Osteocyte (in vitro differentiated cells): Measurements from ENCODE around the gene ADCY2. TPM values are rescaled to one million over a fixed set of nuclear protein-coding genes. Genes with fewer than 3 reads are reported as not detected.

Experiments used
- DNase-seq: peaks from one replicate; pipeline ENCODE4 v3.0.0; 2021; ENCODE audit warnings: mixed read lengths; ENCODE audit not compliant: unreplicated experiment; ENCODE audit errors: extremely low spot score
- H3K27ac Mint-ChIP-seq: one replicate; pipeline ENCODE4 v1.8.0; 2021; ENCODE audit warnings: mild to moderate bottlenecking, mixed read lengths; ENCODE audit not compliant: unreplicated experiment
- H3K27me3 Mint-ChIP-seq: one replicate; pipeline ENCODE4 v1.8.0; 2021; ENCODE audit warnings: mixed read lengths; ENCODE audit not compliant: unreplicated experiment
- H3K36me3 Mint-ChIP-seq: one replicate; pipeline ENCODE4 v1.8.0; 2021; ENCODE audit warnings: mixed read lengths; ENCODE audit not compliant: unreplicated experiment
- H3K4me1 Mint-ChIP-seq: one replicate; pipeline ENCODE4 v1.8.0; 2021; ENCODE audit warnings: mixed read lengths; ENCODE audit not compliant: unreplicated experiment
- H3K4me3 Mint-ChIP-seq: one replicate; pipeline ENCODE4 v1.8.0; 2021; ENCODE audit warnings: mild to moderate bottlenecking, moderate library complexity, mixed read lengths; ENCODE audit not compliant: unreplicated experiment
- H3K9me3 Mint-ChIP-seq: one replicate; pipeline ENCODE4 v1.8.0; 2021; ENCODE audit warnings: mixed read lengths; ENCODE audit not compliant: unreplicated experiment
- CTCF ChIP-seq: fragments of 200-600 bp; sonication (generic); IDR thresholded peaks from 2 replicates; pipeline ENCODE4 v1.5.0; 2021; ENCODE audit warnings: antibody characterized with exemption, mild to moderate bottlenecking, moderate library complexity
- total RNA-seq: library from RNA; stranded (reverse); gene quantifications from 2 replicates; pipeline ENCODE4 v1.2.1, GENCODE V29; 2021

Gene ADCY2
- total RNA-seq, 1 donor from 2014 or later = not detected

DNA sequence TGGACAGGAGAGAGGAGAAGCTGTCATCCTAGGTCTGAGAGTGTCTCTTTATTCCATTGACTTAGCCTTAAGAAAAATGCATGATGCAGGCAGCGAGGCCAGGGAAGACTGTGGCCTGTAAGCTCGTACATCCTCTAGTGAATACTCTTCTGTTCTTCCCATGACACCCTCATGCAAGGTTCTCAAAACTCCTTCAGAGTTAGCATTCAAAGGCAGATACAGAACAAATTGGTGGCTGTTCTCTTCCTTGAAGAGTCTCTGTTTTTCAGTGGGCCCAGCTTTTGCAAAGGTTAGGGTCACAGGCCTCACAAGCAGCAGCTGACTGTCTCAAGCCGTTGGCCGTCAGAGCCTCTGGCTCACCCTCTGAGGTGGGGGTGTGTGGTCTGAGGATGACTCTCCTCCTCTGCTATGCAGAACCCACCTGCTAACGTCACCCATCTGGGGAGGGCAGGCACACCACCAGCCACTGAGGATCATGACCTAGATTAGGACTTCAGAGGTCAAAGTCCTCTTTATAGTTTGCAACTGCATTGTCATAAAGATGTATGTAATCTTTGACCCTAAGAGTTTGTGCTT is 15.1 kb downstream of the ADCY2 start:
- no peak for DNase-seq
- peaks cover 10% of the 10 kb centered on the region for H3K9me3 Mint-ChIP-seq
- H3K4me1 Mint-ChIP-seq = no peaks in the 10 kb centered on the region
- H3K36me3 Mint-ChIP-seq = no peaks in the 10 kb centered on the region
- H3K4me3 Mint-ChIP-seq = no peak overlapping the region
- no peaks in the 10 kb centered on the region for H3K27me3 Mint-ChIP-seq
- no peak overlapping the region for H3K27ac Mint-ChIP-seq
- no peak for TF ChIP-seq CTCF

- no peak for TF ChIP-seq CTCF
- no peaks in the 10 kb centered on the region for H3K36me3 Mint-ChIP-seq
- no peak for DNase-seq
- no peak overlapping the region for H3K4me3 Mint-ChIP-seq
- no peaks in the 10 kb centered on the region for H3K4me1 Mint-ChIP-seq
- peaks cover 8% of the 10 kb centered on the region for H3K9me3 Mint-ChIP-seq
- no peak overlapping the region for H3K27ac Mint-ChIP-seq
- H3K27me3 Mint-ChIP-seq = no peaks in the 10 kb centered on the region
These were observed 16.5 kb downstream of the ADCY2 start for GRCh38 chr5:7412409-7412808.

DNA sequence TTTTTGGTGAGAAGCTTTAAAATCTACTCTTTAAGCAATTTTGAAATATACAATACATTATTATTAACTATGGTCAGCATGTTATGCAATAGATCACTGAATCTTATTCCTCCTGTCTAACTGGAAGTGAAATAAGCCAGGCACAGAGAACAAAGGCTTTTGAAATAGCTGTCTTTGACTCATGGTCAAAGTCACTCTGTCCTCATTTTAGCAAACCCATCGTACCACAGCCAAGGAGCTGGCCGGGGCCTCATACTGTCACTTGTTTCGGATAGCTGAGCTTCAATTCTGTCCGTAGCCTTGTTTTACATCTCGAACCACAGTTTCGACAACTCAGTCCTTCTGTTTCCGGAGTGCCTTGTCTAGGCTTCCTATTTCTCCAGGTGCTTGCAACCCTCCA is 19.2 kb downstream of the ADCY2 start:
- no peak for DNase-seq
- Mint-ChIP-seq H3K9me3 (peaks cover 8% of the 10 kb centered on the region), H3K27ac (no peak overlapping the region), H3K4me1 (no peaks in the 10 kb centered on the region), H3K4me3 (no peak overlapping the region), H3K27me3 (no peaks in the 10 kb centered on the region), H3K36me3 (no peaks in the 10 kb centered on the region)
- no peak for TF ChIP-seq CTCF

DNA sequence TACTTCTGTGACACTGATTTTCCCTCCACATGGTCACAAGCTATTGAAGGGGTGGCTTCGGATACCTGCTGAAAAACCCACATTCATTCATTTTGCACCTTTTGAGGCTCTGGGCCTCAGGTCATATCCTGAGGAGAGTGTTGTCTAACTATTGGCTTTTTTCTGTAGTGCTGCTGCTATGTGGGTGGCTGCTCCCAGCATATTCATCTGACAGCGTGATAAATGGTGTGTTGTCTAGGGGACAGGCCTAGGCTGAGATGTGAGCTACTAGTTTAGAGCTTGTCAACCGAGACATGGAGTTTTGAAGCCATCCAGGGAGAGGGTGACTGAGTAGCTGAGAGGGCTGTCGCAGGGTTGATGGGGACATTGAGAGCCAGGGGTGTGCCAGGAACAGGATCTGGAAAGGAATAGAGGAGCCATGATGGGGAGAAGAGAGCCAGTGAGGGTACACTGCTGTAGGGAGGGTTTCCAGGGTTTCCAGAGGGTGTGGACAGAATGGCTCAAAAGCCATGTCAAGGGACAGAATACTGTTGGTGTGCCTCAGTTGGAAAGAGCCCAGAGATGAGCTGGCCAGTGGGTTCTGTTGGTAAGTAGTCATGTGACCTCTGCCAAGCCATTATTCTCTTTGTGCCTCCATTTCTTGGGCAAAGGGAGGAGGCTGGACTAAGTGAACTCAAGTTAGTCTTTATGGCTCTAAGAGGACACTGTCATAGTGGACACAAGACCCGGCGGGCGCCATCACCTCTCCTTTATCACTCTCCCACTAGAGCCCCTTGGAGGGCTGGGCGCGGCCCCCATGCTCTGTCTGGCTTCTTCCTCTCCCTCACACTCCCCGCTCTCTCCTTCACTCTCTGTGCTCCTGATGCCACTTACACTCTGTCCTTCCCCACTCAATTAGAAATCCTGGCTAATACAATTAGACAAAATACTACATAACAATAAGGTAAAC is 19.9 kb downstream of the ADCY2 start:
- no peaks in the 10 kb centered on the region for H3K36me3 Mint-ChIP-seq
- no peaks in the 10 kb centered on the region for H3K27me3 Mint-ChIP-seq
- no peak for TF ChIP-seq CTCF
- no peak overlapping the region for H3K4me3 Mint-ChIP-seq
- no peak for DNase-seq
- no peaks in the 10 kb centered on the region for H3K4me1 Mint-ChIP-seq
- H3K27ac Mint-ChIP-seq = no peak overlapping the region
- H3K9me3 Mint-ChIP-seq = peaks cover 8% of the 10 kb centered on the region

DNA sequence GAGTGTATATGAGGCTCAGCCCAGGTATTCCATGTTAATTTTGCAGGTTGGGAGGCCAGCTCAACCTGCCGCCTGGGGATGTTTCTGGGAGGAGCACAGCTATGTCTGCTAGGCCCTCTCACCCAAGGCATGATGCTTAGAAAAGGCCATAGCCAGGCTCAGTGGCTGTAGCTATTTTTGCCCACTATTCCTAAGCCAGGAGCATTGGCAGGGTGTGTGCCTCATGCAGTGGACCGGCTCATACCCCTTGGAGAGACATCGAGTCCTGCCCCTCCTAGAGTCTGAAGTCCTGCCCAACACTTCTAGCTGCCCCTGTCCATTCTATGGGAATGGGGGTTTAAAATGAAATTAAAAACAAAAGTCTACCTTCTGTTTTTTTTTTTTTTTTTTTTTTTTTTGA is 22.3 kb downstream of the ADCY2 start:
- Mint-ChIP-seq H3K4me3 (no peak overlapping the region), H3K4me1 (no peaks in the 10 kb centered on the region), H3K36me3 (no peaks in the 10 kb centered on the region), H3K9me3 (peaks cover 8% of the 10 kb centered on the region), H3K27me3 (no peaks in the 10 kb centered on the region), H3K27ac (no peak overlapping the region)
- DNase-seq = no peak
- TF ChIP-seq CTCF = no peak
